IMR-90 (cell line): ENCODE measurements around the gene CAB39. TPM values are rescaled to one million over a fixed set of nuclear protein-coding genes. Genes with fewer than 3 reads are reported as not detected.

Source experiments
- ATAC-seq: fragments of 200-7000 bp; cut with Tn5 transposase; 2 replicates; pipeline ENCODE4 v1.9.1; 2020; ENCODE audit warnings: low read depth, mild to moderate bottlenecking, moderate library complexity
- BruUV-seq: library from RNA; stranded (reverse); fragments of 400-500 nt; replicated peaks from 2 replicates; lab custom pipeline; 2021; lab: Mats Ljungman, UMichigan
- CTCF ChIA-PET: fragments of 300-600 bp; formaldehyde crosslinking; extraction: SDS; loops from one replicate; lab custom pipeline; 2021; ENCODE audit warnings: antibody characterized with exemption; lab: Yijun Ruan, JAX
- POLR2A ChIA-PET: fragments of 300-600 bp; sonication (Branson Sonifier 250); formaldehyde crosslinking; loops from one replicate; lab custom pipeline; 2022; ENCODE audit warnings: antibody characterized with exemption; ENCODE audit not compliant: unreplicated experiment; lab: Charles Lee
- DNase-seq: peaks from one replicate; pipeline ENCODE4 v3.0.0; 2013
- H2AFZ ChIP-seq: replicated peaks from 2 replicates; pipeline ENCODE3; 2013; ENCODE audit warnings: low read length, mild to moderate bottlenecking; ENCODE audit not compliant: poor library complexity
- H2AK5ac ChIP-seq: 2 replicates; pipeline ENCODE4 v1.6.1; 2013; ENCODE audit warnings: low read depth, low read length, inconsistent platforms
- H2AK9ac ChIP-seq: replicated peaks from 2 replicates; pipeline ENCODE3; 2013; ENCODE audit warnings: mild to moderate bottlenecking, low read depth, low read length, moderate library complexity; ENCODE audit not compliant: poor library complexity
- H2BK120ac ChIP-seq: 2 replicates; pipeline ENCODE4 v1.6.1; 2013; ENCODE audit warnings: low read depth, low read length, inconsistent platforms
- H2BK15ac ChIP-seq: 3 replicates; pipeline ENCODE4 v1.6.1; 2013; ENCODE audit warnings: low read depth, low read length, inconsistent platforms
- H2BK20ac ChIP-seq: 2 replicates; pipeline ENCODE4 v1.6.1; 2013; ENCODE audit warnings: low read depth, mild to moderate bottlenecking, inconsistent platforms, low read length, moderate library complexity
- H2BK5ac ChIP-seq: 2 replicates; pipeline ENCODE4 v1.6.1; 2013; ENCODE audit warnings: mild to moderate bottlenecking, low read depth, low read length, inconsistent platforms; ENCODE audit not compliant: poor library complexity, severe bottlenecking
- H3K14ac ChIP-seq: replicated peaks from 2 replicates; pipeline ENCODE4 v1.6.1; 2013; ENCODE audit warnings: low read depth, low read length, inconsistent platforms
- H3K18ac ChIP-seq: 2 replicates; pipeline ENCODE4 v1.6.1; 2013; ENCODE audit warnings: low read depth, low read length, control low read depth
- H3K23ac ChIP-seq: 2 replicates; pipeline ENCODE4 v1.6.1; 2013; ENCODE audit warnings: low read depth, low read length, inconsistent platforms
- H3K27ac ChIP-seq: 2 replicates; pipeline ENCODE4 v1.5.1; 2013; ENCODE audit warnings: mild to moderate bottlenecking, control low read depth, low read length; ENCODE audit not compliant: insufficient read depth
- H3K27me3 ChIP-seq: 2 replicates; pipeline ENCODE4 v1.6.1; 2013; ENCODE audit warnings: low read length; ENCODE audit not compliant: control insufficient read depth, insufficient read depth
- H3K36me3 ChIP-seq: 2 replicates; pipeline ENCODE4 v1.6.1; 2013; ENCODE audit warnings: low read length, mixed read lengths; ENCODE audit not compliant: control insufficient read depth, insufficient read depth
- H3K4ac ChIP-seq: 2 replicates; pipeline ENCODE4 v1.6.1; 2013; ENCODE audit warnings: low read depth, low read length, inconsistent platforms
- H3K4me1 ChIP-seq: 2 replicates; pipeline ENCODE4 v1.6.1; 2013; ENCODE audit warnings: low read length, mixed read lengths; ENCODE audit not compliant: control insufficient read depth, insufficient read depth
- H3K4me2 ChIP-seq: 2 replicates; pipeline ENCODE4 v1.6.1; 2013; ENCODE audit warnings: low read depth, mild to moderate bottlenecking, control low read depth, low read length, moderate library complexity
- H3K4me3 ChIP-seq: 2 replicates; pipeline ENCODE4 v1.5.1; 2013; ENCODE audit warnings: low read depth, mild to moderate bottlenecking, control low read depth, low read length, moderate library complexity; ENCODE audit not compliant: insufficient read depth
- H3K56ac ChIP-seq: 2 replicates; pipeline ENCODE4 v1.6.1; 2013; ENCODE audit warnings: low read length, inconsistent platforms; ENCODE audit not compliant: insufficient read depth; ENCODE audit errors: extremely low read depth
- H3K79me1 ChIP-seq, 2 experiments: 2 replicates each; pipeline ENCODE4 v1.6.1; 2013; ENCODE audit warnings: low read length in 2 of 2, inconsistent platforms in 1 of 2, low read depth in 1 of 2
- H3K9ac ChIP-seq: 2 replicates; pipeline ENCODE4 v1.6.1; 2013; ENCODE audit warnings: low read depth, low read length, control low read depth
- H3K9me1 ChIP-seq: 2 replicates; pipeline ENCODE4 v1.6.1; 2013; ENCODE audit warnings: low read length, inconsistent platforms; ENCODE audit not compliant: insufficient read depth
- H3K9me3 ChIP-seq: 2 replicates; pipeline ENCODE4 v1.6.1; 2013; ENCODE audit warnings: low read length; ENCODE audit not compliant: control insufficient read depth, insufficient read depth
- H4K20me1 ChIP-seq: 2 replicates; pipeline ENCODE4 v1.6.1; 2013; ENCODE audit warnings: low read length, inconsistent platforms; ENCODE audit not compliant: insufficient read depth
- H4K5ac ChIP-seq: 2 replicates; pipeline ENCODE4 v1.6.1; 2013; ENCODE audit warnings: mild to moderate bottlenecking, low read depth, low read length, control low read depth
- H4K8ac ChIP-seq, 2 experiments: 2 replicates each; pipeline ENCODE4 v1.6.1; 2013; ENCODE audit warnings: low read depth in 2 of 2, low read length in 2 of 2, control low read depth in 1 of 2, inconsistent platforms in 1 of 2
- H4K91ac ChIP-seq: 2 replicates; pipeline ENCODE4 v1.6.1; 2013; ENCODE audit warnings: low read depth, low read length, inconsistent platforms; ENCODE audit not compliant: insufficient read depth
- BHLHE40 ChIP-seq: fragments of 150-350 bp; IDR thresholded peaks from 2 replicates; pipeline ENCODE4 v1.6.1; 2016; ENCODE audit warnings: mild to moderate bottlenecking, low read depth, low read length
- CEBPB ChIP-seq: IDR thresholded peaks from 2 replicates; pipeline ENCODE4 v1.6.1; 2012; ENCODE audit warnings: low read depth, low read length, improper control_type of control experiment
- ELK1 ChIP-seq: fragments of 150-350 bp; IDR thresholded peaks from 2 replicates; pipeline ENCODE4 v1.6.1; 2016; ENCODE audit warnings: low read depth, mild to moderate bottlenecking, low read length, moderate library complexity, borderline replicate concordance
- FOS ChIP-seq: fragments of 150-350 bp; IDR thresholded peaks from 2 replicates; pipeline ENCODE4 v1.6.1; 2016; ENCODE audit warnings: low read depth, low read length
- MAFK ChIP-seq: IDR thresholded peaks from 2 replicates; pipeline ENCODE4 v1.6.1; 2012; ENCODE audit warnings: low read depth, low read length, improper control_type of control experiment
- MXI1 ChIP-seq: IDR thresholded peaks from 2 replicates; pipeline ENCODE4 v1.6.1; 2012; ENCODE audit warnings: low read depth, mild to moderate bottlenecking, low read length, moderate library complexity, borderline replicate concordance
- NFE2L2 ChIP-seq: fragments of 150-350 bp; IDR thresholded peaks from 2 replicates; pipeline ENCODE4 v1.6.1; 2016; ENCODE audit warnings: low read depth, mild to moderate bottlenecking, low read length
- POLR2A ChIP-seq: IDR thresholded peaks from 2 replicates; pipeline ENCODE4 v1.6.1; 2012; ENCODE audit warnings: mild to moderate bottlenecking, low read depth, low read length
- RAD21 ChIP-seq: IDR thresholded peaks from 2 replicates; pipeline ENCODE4 v1.6.1; 2012; ENCODE audit warnings: low read length, improper control_type of control experiment
- RFX5 ChIP-seq: IDR thresholded peaks from 2 replicates; pipeline ENCODE4 v1.8.0; 2012; ENCODE audit warnings: low read depth, mild to moderate bottlenecking, low read length, moderate library complexity
- SMC3 ChIP-seq: fragments of 150-350 bp; IDR thresholded peaks from 2 replicates; pipeline ENCODE4 v1.6.1; 2016; ENCODE audit warnings: low read depth, mild to moderate bottlenecking, antibody characterized with exemption, low read length, moderate library complexity
- WGBS, 2 experiments: methylation state at CpG; one replicate each; pipeline versions ENCODE4 v1.1.5 to v1.1.7; 2013; ENCODE audit warnings: missing lambda C conversion rate in 2 of 2; ENCODE audit not compliant: insufficient read length in 1 of 2; ENCODE audit errors: extremely low coverage in 2 of 2; 5-methylcytosine and 5-hydroxymethylcytosine counted together
- dilution Hi-C: fragments of 300-500 bp; cut with HindIII; formaldehyde crosslinking; loops from one replicate; pipeline ENCODE4 v1.14.3; 2018; ENCODE audit warnings: low sequenced_read_pairs; ENCODE audit not compliant: unreplicated experiment
- in situ Hi-C: fragments of 300-500 bp; cut with MboI; formaldehyde crosslinking; loops from 3 replicates; pipeline ENCODE4 v1.14.3; 2019; ENCODE audit warnings: low sequenced_read_pairs, inconsistent platforms, mixed read lengths
- intact Hi-C: fragments of 100-400 bp; cut with micrococcal nuclease; formaldehyde crosslinking; loops from 2 replicates; pipeline ENCODE4 v1.10.0; 2022
- polyA plus RNA-seq, 3 experiments: library from polyadenylated mRNA; depleted of rRNA; stranded (reverse); fragments of >200 nt; gene quantifications; 2 replicates each; pipeline ENCODE4 v1.2.3, GENCODE V29; 2012; ENCODE audit warnings: low replicate concordance in 1 of 3
- total RNA-seq: library from RNA; depleted of rRNA; stranded (reverse); fragments of >200 nt; gene quantifications from 2 replicates; pipeline ENCODE4 v1.2.3, GENCODE V29; 2012

Gene CAB39
- total and polyA plus RNA-seq, 2 of the 4 experiments (the other 2 are of a cell fraction), result 38.2 to 71.7 TPM

DNA sequence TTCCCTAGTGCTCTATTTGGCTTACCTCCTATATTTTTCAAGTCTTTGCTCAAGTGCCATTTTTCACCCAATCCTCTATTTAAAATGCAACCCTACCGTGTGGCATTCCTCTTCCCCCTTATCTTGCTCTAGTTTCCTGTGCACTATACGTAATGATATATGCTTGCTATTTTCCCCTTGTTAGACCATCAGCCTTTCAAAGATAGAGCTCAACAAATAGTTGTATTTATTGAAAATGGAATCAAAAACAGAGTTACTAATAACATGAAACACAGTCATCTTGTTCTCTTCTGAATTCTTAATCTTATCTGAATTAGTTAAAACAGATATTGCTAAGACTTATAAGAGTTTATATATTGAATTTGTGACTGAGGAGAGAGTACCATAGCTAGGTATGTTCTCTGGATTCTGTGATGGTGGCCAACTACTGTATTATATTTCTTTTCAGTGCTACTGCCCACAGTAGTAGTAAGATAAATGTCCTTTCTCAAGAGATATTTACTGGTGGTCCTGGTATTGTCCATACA lies 55.3 kb downstream of the CAB39 start:
- H3K27ac ChIP-seq, result no peak overlapping the region
- no peak overlapping the region for H4K5ac ChIP-seq
- ATAC-seq (no peak), DNase-seq (no peak)
- no peak overlapping the region for H2BK15ac ChIP-seq
- no peak overlapping the region for H3K4me2 ChIP-seq
- TF ChIP-seq ELK1 (no peak), FOS (no peak), POLR2A (no peak), NFE2L2 (no peak), MAFK (no peak), MXI1 (no peak), RAD21 (no peak), CEBPB (no peak), BHLHE40 (no peak), RFX5 (no peak), SMC3 (no peak)
- intact Hi-C loops, result no loop called here
- no peak overlapping the region for H2BK120ac ChIP-seq
- no peak overlapping the region for H4K8ac ChIP-seq
- H2AK9ac ChIP-seq, result no peak overlapping the region
- no peak overlapping the region for H3K4ac ChIP-seq
- BruUV-seq, result no TSS peak
- ChIA-PET CTCF (no interaction called here), POLR2A (no interaction called here)
- H3K23ac ChIP-seq, result no peak overlapping the region
- H2BK5ac ChIP-seq, result peak overlapping the region; percentile 19
- no peak overlapping the region for H3K4me3 ChIP-seq
- no CpG with 5 or more reads among the region's 2 CpGs for WGBS, 2 experiments
- dilution Hi-C loops, result no loop called here
- no peak overlapping the region for H2AK5ac ChIP-seq
- peaks cover 32 to 58% of the 10 kb centered on the region in 2 experiments for H3K79me1 ChIP-seq
- H3K9ac ChIP-seq, result no peak overlapping the region
- peaks cover 15% of the 10 kb centered on the region for H4K20me1 ChIP-seq
- no peak overlapping the region for H2BK20ac ChIP-seq
- H3K4me1 ChIP-seq, result no peaks in the 10 kb centered on the region
- H2AFZ ChIP-seq, result no peak overlapping the region
- no peak overlapping the region for H3K18ac ChIP-seq
- H3K56ac ChIP-seq, result no peak overlapping the region
- no peak overlapping the region for H3K14ac ChIP-seq
- H3K36me3 ChIP-seq, result peaks cover 15% of the 10 kb centered on the region
- H3K9me3 ChIP-seq, result no peaks in the 10 kb centered on the region
- in situ Hi-C loops, result no loop called here
- H3K27me3 ChIP-seq, result no peaks in the 10 kb centered on the region
- no peak overlapping the region for H4K91ac ChIP-seq
- peaks cover 10% of the 10 kb centered on the region for H3K9me1 ChIP-seq
